Measurements from ENCODE around the gene BRD7.

GRCh38 chr16:50274326-50275097 is 94.3 kb downstream of the BRD7 start:
- TF ChIP-seq CTCF (IDR thresholded peaks at IDR 0.05) (no peak), EZH2 (IDR thresholded peaks at IDR 0.05; ENCODE audit: borderline replicate concordance, insufficient read depth, low read depth, low read length, poor library complexity, severe bottlenecking) (no peak)
